Erythroblast (primary cell): Measurements from ENCODE around the gene WFDC5.

Source experiments
- GATA1 ChIP-seq: IDR thresholded peaks from 2 replicates; pipeline ENCODE4 v1.6.1; 2011; ENCODE audit warnings: low read depth, mild to moderate bottlenecking, control low read depth, low read length, moderate library complexity
- POLR2A ChIP-seq: IDR thresholded peaks from 2 replicates; pipeline ENCODE4 v1.6.1; 2011; ENCODE audit warnings: mild to moderate bottlenecking, low read length

DNA sequence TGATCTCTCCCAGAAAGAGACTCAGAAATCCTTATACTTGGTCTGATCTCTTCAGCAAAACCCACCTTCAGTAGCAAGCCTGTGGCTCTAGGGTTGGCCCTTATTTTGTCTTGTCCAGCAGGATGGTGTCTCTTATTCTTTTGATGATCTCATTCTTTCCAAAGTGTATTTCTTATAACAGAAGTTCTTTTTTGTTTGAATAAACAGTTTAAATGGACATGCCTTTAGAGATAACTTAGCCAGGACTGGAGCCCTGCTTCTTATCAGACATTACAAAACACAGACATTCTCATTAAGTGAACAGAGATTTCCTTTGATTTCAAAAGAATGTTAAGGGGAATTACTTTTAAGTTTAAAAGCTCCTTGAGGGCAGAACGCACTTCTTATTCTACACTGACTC is 45.7 kb downstream of the WFDC5 start:
- TF ChIP-seq GATA1 (no peak), POLR2A (no peak)
